ENCODE data around the gene MED27. TPM values are rescaled to one million over a fixed set of nuclear protein-coding genes. Genes with fewer than 3 reads are reported as not detected.

The MED27 gene
- total and polyA plus RNA-seq, 10 of the 15 experiments (the other 5 are each of a cell fraction or from before 2014, with no cell fraction given): 20.3 to 50.3 (median 35.5) TPM

DNA sequence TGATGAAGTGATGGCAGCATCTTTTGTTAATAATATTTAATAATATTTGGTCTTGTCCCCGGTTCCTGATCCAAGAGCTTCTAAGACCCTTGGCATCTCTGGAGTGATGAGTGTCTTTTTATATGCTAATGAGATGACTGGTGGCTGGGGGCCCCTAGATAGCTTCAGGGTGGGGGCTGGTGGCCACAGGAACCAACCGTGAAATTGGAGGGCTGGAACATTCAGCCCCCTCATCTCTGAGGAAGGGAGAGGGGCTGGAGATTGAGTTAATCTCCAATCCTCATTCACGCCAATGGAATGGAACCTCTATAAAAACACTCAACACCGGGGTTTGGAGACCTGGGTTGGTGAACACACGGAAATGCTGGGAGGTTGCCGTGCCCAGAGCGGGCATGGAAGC, 261.6 kb downstream of the MED27 start:
- ChIA-PET SMC1A (ENCODE audit: uncharacterized antibody, unreplicated experiment) (no interaction called here), POLR2A (no interaction called here), CTCF (no interaction called here), RAD21 (ENCODE audit: unreplicated experiment) (no interaction called here)
- no TSS peak for BruUV-seq (replicated peaks)
- no peak overlapping the region for H2AFZ ChIP-seq (ENCODE audit: control insufficient read depth, low read depth, low read length)
- H3K27me3 ChIP-seq (replicated peaks in 1 of 2; ENCODE audit: control insufficient read depth in 2 of 2, insufficient read depth in 2 of 2, low read length in 1 of 2): peaks cover 0 to 1% of the 10 kb centered on the region in 2 experiments; a peak in 1 of 4 replicates
- DNase-seq (ENCODE audit: low read depth, low spot score) (no peak), FAIRE-seq (no peak), ATAC-seq (no peak)
- 6% methylated on average over 7 of the region's 7 CpGs for WGBS (ENCODE audit: insufficient coverage, insufficient replicate concordance, low lambda C conversion rate, missing lambda C conversion rate)
- no peaks in the 10 kb centered on the region for H3K36me3 ChIP-seq (ENCODE audit: control insufficient read depth in 2 of 2, insufficient read depth in 2 of 2, low read length in 1 of 2)
- no peak overlapping the region for H3K9ac ChIP-seq (ENCODE audit: control insufficient read depth, insufficient read depth, low read length)
- in situ Hi-C loops (cut with MboI): no loop called here
- H3K4me2 ChIP-seq (ENCODE audit: control insufficient read depth, insufficient read depth): no peak overlapping the region
- intact Hi-C loops (cut with micrococcal nuclease; ENCODE audit: unreplicated experiment): no loop called here
- no peak overlapping the region for H3K4me3 ChIP-seq
- H4K20me1 ChIP-seq (ENCODE audit: control insufficient read depth, insufficient read depth): 0 out of 2 replicates have a peak, but pooled peaks cover 3% of the 10 kb centered on the region
- H3K27ac ChIP-seq (ENCODE audit: control insufficient read depth, insufficient read depth): no peak overlapping the region
- no peaks in the 10 kb centered on the region for H3K4me1 ChIP-seq (ENCODE audit: control insufficient read depth, insufficient read depth, low read length)
- no peaks in the 10 kb centered on the region for H3K79me2 ChIP-seq (ENCODE audit: control insufficient read depth, insufficient read depth, low read length)
- H3K9me3 ChIP-seq (replicated peaks; ENCODE audit: control insufficient read depth, insufficient read depth, low read length): no peaks in the 10 kb centered on the region
- TF ChIP-seq KDM1A (IDR thresholded peaks at IDR 0.05; ENCODE audit: borderline replicate concordance): no peak
- no peak for TF ChIP-seq ZSCAN29 (IDR thresholded peaks at IDR 0.05)
- TF ChIP-seq WRNIP1 (IDR thresholded peaks at IDR 0.05; ENCODE audit: borderline replicate concordance, low read depth, low read length): no peak
- no peak for TF ChIP-seq SREBF2 (IDR thresholded peaks at IDR 0.05; ENCODE audit: low read length)
- no peak for TF ChIP-seq NR2C2 (IDR thresholded peaks at IDR 0.05; ENCODE audit: borderline replicate concordance, control insufficient read depth, insufficient read length, low read depth)
- TF ChIP-seq, protein P1, sequence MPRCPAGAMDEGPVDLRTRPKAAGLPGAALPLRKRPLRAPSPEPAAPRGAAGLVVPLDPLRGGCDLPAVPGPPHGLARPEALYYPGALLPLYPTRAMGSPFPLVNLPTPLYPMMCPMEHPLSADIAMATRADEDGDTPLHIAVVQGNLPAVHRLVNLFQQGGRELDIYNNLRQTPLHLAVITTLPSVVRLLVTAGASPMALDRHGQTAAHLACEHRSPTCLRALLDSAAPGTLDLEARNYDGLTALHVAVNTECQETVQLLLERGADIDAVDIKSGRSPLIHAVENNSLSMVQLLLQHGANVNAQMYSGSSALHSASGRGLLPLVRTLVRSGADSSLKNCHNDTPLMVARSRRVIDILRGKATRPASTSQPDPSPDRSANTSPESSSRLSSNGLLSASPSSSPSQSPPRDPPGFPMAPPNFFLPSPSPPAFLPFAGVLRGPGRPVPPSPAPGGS (IDR thresholded peaks at IDR 0.05; ENCODE audit: borderline replicate concordance, insufficient read depth, low read depth, low read length, poor library complexity, severe bottlenecking): no peak
- TF ChIP-seq IKZF1 (conservative IDR thresholded peaks at IDR 0.05): no peak
- no peak for TF ChIP-seq HDGF (IDR thresholded peaks at IDR 0.05)
- TF ChIP-seq ZNF217 (IDR thresholded peaks at IDR 0.05): no peak
- TF ChIP-seq HDAC6 (IDR thresholded peaks at IDR 0.05; ENCODE audit: unreplicated experiment): no peak
- TF ChIP-seq CHD1 (IDR thresholded peaks at IDR 0.05; ENCODE audit: low read depth, low read length): no peak
- TF ChIP-seq POLR2AphosphoS5 (IDR thresholded peaks at IDR 0.05; ENCODE audit: low read length): no peak
- TF ChIP-seq, protein P2, sequence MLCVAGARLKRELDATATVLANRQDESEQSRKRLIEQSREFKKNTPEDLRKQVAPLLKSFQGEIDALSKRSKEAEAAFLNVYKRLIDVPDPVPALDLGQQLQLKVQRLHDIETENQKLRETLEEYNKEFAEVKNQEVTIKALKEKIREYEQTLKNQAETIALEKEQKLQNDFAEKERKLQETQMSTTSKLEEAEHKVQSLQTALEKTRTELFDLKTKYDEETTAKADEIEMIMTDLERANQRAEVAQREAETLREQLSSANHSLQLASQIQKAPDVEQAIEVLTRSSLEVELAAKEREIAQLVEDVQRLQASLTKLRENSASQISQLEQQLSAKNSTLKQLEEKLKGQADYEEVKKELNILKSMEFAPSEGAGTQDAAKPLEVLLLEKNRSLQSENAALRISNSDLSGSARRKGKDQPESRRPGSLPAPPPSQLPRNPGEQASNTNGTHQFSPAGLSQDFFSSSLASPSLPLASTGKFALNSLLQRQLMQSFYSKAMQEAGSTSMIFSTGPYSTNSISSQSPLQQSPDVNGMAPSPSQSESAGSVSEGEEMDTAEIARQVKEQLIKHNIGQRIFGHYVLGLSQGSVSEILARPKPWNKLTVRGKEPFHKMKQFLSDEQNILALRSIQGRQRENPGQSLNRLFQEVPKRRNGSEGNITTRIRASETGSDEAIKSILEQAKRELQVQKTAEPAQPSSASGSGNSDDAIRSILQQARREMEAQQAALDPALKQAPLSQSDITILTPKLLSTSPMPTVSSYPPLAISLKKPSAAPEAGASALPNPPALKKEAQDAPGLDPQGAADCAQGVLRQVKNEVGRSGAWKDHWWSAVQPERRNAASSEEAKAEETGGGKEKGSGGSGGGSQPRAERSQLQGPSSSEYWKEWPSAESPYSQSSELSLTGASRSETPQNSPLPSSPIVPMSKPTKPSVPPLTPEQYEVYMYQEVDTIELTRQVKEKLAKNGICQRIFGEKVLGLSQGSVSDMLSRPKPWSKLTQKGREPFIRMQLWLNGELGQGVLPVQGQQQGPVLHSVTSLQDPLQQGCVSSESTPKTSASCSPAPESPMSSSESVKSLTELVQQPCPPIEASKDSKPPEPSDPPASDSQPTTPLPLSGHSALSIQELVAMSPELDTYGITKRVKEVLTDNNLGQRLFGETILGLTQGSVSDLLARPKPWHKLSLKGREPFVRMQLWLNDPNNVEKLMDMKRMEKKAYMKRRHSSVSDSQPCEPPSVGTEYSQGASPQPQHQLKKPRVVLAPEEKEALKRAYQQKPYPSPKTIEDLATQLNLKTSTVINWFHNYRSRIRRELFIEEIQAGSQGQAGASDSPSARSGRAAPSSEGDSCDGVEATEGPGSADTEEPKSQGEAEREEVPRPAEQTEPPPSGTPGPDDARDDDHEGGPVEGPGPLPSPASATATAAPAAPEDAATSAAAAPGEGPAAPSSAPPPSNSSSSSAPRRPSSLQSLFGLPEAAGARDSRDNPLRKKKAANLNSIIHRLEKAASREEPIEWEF (IDR thresholded peaks at IDR 0.05; ENCODE audit: insufficient replicate concordance, low read depth, low read length): no peak
- TF ChIP-seq, protein P3, sequence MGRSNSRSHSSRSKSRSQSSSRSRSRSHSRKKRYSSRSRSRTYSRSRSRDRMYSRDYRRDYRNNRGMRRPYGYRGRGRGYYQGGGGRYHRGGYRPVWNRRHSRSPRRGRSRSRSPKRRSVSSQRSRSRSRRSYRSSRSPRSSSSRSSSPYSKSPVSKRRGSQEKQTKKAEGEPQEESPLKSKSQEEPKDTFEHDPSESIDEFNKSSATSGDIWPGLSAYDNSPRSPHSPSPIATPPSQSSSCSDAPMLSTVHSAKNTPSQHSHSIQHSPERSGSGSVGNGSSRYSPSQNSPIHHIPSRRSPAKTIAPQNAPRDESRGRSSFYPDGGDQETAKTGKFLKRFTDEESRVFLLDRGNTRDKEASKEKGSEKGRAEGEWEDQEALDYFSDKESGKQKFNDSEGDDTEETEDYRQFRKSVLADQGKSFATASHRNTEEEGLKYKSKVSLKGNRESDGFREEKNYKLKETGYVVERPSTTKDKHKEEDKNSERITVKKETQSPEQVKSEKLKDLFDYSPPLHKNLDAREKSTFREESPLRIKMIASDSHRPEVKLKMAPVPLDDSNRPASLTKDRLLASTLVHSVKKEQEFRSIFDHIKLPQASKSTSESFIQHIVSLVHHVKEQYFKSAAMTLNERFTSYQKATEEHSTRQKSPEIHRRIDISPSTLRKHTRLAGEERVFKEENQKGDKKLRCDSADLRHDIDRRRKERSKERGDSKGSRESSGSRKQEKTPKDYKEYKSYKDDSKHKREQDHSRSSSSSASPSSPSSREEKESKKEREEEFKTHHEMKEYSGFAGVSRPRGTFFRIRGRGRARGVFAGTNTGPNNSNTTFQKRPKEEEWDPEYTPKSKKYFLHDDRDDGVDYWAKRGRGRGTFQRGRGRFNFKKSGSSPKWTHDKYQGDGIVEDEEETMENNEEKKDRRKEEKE (IDR thresholded peaks at IDR 0.05): no peak
- no peak for TF ChIP-seq CBX3 (IDR thresholded peaks at IDR 0.05; ENCODE audit: borderline replicate concordance, low read depth)
- TF ChIP-seq ZNF622 (IDR thresholded peaks at IDR 0.05): no peak
- no peak for TF ChIP-seq CREB1 (IDR thresholded peaks at IDR 0.05; ENCODE audit: low read depth)
- no peak for TF ChIP-seq ESRRA (IDR thresholded peaks at IDR 0.05; ENCODE audit: low read length)
